GM21576 (cell line): ENCODE measurements around the gene XRCC3.
A peak's percentile ranks its signal among the peaks of the same experiment; 100 is the strongest.
"Not testable (repeated sequence)": the region's sequence is repeated elsewhere in the genome, so short reads cannot be mapped to it uniquely, and the experiment has no call there.

Source experiments
- ATAC-seq: cut with Tn5 transposase; IDR thresholded peaks from one replicate; pipeline ENCODE4 v1.9.1; 2021; ENCODE audit warnings: mild to moderate bottlenecking, moderate library complexity; ENCODE audit not compliant: unreplicated experiment

The XRCC3 gene

GRCh38 chr14:103695296-103696069 lies 19.8 kb downstream of the XRCC3 start:
- no peak for ATAC-seq

- no peak for ATAC-seq
These were observed 20.7 kb downstream of the XRCC3 start for GRCh38 chr14:103694572-103695026.

GRCh38 chr14:103693515-103693914 lies 21.7 kb downstream of the XRCC3 start:
- no peak for ATAC-seq

GRCh38 chr14:103692871-103693270 lies 22.4 kb downstream of the XRCC3 start:
- no peak for ATAC-seq

- no peak for ATAC-seq
These were observed 23.1 kb downstream of the XRCC3 start for GRCh38 chr14:103692159-103692558.

- ATAC-seq: not testable (repeated sequence)
These were observed 23.6 kb downstream of the XRCC3 start for GRCh38 chr14:103691655-103692054.

GRCh38 chr14:103690332-103690731 lies 24.9 kb downstream of the XRCC3 start:
- no peak for ATAC-seq

GRCh38 chr14:103688906-103689902 lies 26.0 kb downstream of the XRCC3 start:
- ATAC-seq: no peak

GRCh38 chr14:103688441-103688840 lies 26.8 kb downstream of the XRCC3 start:
- ATAC-seq: no peak

- no peak for ATAC-seq
These were observed 27.5 kb downstream of the XRCC3 start for GRCh38 chr14:103687712-103688111.

- no peak for ATAC-seq
These were observed 28.3 kb downstream of the XRCC3 start for GRCh38 chr14:103686831-103687485.

- no peak for ATAC-seq
These were observed 29.7 kb downstream of the XRCC3 start for GRCh38 chr14:103685276-103686211.

GRCh38 chr14:103684871-103685270 lies 30.4 kb downstream of the XRCC3 start:
- ATAC-seq: no peak

GRCh38 chr14:103684471-103684870 lies 30.8 kb downstream of the XRCC3 start:
- ATAC-seq: no peak

GRCh38 chr14:103683139-103683538 lies 32.1 kb downstream of the XRCC3 start:
- ATAC-seq: no peak

- no peak for ATAC-seq
These were observed 34.6 kb downstream of the XRCC3 start for GRCh38 chr14:103680491-103681231.

- ATAC-seq: peak; percentile 80
These were observed 35.9 kb downstream of the XRCC3 start for GRCh38 chr14:103679351-103679750.

GRCh38 chr14:103676881-103677675 lies 38.2 kb downstream of the XRCC3 start:
- no peak for ATAC-seq

GRCh38 chr14:103675957-103676356 lies 39.3 kb downstream of the XRCC3 start:
- ATAC-seq: no peak
